Lung microvascular endothelial cell (primary cell): ENCODE measurements around the gene ZBP1. TPM values are rescaled to one million over a fixed set of nuclear protein-coding genes. Genes with fewer than 3 reads are reported as not detected.
A peak's percentile ranks its signal among the peaks of the same experiment; 100 is the strongest.

Source experiments
- DNase-seq, 2 donors: peaks; one replicate each; pipeline versions ENCODE4 v3.0.0 to v3.0.0-alpha.2; 2010; ENCODE audit warnings: low read depth in 2 of 2
- total RNA-seq: library from RNA; depleted of rRNA; stranded (reverse); fragments of >200 nt; gene quantifications from 2 replicates; pipeline ENCODE4 v1.2.1, GENCODE V29; 2014

The ZBP1 gene
- total RNA-seq, 1 donor from 2014 or later: not detected

DNA sequence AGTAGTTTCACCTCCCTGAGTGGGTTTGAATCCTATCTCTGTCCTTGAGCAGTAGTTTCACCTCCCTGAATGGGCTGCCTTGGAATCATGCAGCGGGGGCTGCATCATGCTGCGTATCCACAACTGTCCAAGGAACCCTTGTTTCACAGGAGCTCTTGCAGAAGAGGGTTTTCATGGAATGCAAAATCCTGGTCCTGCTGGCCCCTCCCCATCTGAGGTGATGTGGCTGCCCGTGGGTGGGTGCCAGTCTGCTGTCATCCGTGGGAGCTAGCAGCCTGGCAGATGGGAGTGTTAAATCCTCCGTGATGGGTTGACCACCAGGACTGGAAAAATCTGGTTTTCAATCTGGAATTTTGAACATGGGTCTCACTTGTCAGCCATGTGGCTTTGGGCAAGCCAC lies 21.7 kb downstream of the ZBP1 start:
- no peak for DNase-seq

DNA sequence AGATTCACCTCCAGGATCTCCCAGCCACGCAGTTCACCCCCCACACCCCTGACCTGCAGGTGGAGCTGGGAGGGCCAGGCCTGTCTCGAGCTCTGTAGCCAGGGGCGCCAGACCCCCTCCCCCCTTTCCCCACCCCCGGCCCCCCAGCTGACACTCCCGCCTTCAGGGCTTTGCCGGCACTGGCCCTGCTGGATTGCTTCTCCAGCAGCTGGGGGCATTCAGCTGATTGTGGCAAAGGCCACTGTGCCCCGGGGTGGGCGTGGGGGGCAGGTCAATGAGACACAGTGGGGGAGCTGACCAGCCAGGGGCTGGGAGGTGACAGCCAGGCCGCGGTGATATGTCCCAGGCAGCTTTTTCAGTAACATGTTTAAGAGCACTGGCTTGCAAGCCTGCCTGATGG lies 22.2 kb downstream of the ZBP1 start:
- no peak for DNase-seq

GRCh38 chr20:57596998-57597939 lies 23.0 kb downstream of the ZBP1 start:
- DNase-seq: peak; percentile 46 to 68

DNA sequence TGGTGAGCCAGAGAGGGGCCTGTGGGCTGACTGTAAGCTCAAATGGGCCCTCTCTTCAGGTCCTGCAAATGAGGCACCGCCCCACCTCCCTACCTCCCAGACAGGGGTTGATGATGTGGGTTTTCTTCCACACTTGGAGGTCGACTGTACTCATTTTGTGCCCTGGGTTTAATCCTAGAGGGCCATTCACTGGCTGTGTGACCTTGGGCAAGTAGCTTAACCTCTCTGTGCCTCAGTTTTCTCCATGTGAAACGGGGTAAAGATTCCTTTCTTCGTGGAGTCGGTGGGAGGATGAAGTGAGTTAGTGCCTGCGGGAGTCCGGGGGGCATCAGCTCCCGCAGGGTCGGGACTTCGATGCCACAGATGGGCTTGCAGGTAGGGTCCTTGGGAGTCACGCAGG lies 23.9 kb downstream of the ZBP1 start:
- DNase-seq: no peak

DNA sequence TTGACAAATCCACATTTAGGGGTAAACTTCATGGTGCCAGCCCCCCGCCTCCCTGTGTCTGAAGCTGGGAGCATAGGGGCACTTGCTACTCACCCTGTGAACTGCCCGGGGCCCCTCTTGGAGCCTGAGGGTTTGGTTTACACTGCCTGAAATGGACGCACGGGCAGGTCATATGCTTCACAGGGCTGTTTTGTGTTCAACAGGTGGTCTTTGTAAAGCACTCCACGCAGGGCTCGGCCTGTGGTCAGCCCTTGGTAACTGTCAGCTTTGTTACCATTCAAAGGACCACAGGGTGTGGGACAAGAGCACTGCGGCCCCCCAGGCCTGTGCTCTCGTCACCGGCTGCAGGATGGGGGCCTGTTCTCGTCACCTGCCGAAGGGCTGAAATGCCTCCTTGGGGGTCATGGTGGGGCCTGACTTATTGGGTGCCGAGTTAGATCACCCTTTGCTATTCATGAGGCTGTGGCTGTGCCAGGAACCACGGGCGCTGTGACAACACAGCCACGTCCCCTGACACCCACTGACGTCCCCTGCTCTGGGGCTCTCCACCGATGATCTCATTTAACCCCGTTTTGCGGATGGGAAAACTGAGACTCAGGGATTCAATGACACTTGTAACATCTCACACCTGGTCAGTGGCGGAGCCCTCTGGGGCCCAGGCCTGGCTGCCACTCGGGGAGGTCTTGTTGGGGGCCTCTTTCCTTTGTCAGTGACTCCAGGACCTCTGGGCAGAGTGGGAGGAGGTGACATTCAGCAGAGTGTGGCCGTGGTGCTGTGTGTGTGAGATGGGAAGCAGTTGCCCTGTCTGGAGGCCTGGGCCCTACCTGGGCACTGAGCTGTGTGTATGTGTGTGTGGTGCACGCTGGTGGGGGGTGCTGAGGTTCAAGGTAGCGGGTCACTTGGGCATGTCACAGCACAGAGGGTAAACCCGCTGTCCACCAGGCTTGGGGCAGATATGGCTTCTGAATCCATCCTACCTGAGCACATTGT lies 24.9 kb downstream of the ZBP1 start:
- no peak for DNase-seq

DNA sequence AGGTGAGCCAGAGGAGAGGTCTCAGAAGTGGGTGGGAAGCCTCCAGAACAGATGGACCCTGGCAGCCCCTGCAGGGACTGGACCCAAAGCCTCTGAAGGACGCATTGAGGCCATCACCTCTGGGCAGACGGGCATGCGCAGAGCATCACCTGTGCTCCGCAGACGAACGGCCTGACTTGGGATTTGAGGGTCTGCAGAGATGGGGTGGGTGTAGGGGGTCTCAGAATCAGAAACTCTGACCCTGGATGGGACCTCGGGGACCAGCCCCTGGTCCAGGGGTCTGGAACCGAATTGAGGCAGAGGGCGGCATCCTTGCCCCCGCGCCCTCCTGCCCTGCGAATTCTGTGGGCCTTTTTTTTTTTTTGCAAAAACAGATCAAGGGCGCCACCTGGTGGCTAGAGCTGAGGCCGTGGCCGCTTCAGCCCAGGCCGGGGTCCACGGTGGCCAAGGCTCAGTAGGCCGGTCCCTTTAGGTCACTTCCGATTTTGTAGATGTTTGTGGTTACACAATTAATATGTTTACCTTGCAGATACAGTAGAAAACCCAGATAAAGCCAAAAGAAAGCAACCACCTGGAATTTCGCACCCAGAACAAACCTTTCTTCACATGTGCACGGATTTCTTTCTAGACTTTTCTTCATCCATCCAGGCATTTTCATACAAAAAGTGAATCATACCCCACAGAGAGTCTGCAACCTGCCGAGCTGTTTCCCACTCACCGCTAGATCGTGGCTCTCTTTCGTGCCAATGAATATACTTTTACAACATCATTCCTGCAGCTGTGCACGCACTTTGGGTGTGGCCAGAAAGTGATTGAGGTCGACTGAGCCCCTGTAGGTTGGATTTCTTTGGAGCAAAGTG lies 25.9 kb downstream of the ZBP1 start:
- peak; percentile 31 to 59 for DNase-seq

GRCh38 chr20:57593134-57593886 lies 26.9 kb downstream of the ZBP1 start:
- DNase-seq: no peak

GRCh38 chr20:57592263-57593092 lies 27.7 kb downstream of the ZBP1 start:
- DNase-seq: no peak

DNA sequence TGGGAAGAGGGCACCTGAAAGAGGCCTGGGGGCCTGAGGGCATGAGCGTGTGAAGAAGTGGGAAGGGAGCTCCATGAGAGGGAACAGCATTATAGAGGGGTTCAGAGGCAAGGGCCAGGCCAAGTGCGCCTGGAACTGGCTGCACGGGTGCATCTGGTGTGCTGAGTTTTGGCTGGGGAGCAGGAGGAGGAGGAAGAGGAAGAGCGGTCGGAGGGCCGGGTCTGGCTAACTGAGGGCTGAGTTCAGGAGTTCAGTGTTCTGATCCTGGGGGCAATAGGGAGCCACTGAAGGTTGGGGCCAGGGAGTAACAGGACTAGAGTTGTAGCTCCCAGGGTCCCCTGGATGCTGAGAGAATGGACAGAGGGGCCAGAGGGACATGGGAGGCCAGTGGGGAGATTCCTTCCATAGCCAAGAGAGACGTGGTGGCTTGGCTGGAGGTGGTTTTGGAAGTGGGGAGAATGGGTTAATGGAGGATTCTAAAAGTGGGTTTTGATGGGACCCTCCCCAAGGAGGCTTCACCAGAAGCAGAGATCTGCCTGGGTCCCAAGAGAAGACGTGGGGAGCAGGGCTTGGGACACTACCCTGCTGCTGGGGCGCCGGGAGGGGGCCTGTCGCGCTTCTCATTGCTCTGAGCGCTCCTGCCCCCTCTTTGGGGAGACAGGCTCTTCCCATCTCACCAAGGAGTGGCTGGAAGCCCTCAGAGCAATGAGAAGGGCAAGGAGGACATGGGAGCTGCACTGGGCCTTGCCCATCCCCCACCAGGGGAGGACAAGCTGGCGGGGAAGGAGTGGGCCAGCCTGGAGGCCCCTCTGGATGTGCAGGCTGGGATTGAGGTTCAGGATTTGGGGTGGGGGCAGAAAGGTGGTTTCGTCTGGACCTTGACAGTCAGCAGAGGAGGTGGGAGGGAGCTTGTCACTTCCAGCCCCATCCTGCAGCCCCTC lies 28.7 kb downstream of the ZBP1 start:
- no peak for DNase-seq

GRCh38 chr20:57590485-57591288 lies 29.5 kb downstream of the ZBP1 start:
- no peak for DNase-seq

DNA sequence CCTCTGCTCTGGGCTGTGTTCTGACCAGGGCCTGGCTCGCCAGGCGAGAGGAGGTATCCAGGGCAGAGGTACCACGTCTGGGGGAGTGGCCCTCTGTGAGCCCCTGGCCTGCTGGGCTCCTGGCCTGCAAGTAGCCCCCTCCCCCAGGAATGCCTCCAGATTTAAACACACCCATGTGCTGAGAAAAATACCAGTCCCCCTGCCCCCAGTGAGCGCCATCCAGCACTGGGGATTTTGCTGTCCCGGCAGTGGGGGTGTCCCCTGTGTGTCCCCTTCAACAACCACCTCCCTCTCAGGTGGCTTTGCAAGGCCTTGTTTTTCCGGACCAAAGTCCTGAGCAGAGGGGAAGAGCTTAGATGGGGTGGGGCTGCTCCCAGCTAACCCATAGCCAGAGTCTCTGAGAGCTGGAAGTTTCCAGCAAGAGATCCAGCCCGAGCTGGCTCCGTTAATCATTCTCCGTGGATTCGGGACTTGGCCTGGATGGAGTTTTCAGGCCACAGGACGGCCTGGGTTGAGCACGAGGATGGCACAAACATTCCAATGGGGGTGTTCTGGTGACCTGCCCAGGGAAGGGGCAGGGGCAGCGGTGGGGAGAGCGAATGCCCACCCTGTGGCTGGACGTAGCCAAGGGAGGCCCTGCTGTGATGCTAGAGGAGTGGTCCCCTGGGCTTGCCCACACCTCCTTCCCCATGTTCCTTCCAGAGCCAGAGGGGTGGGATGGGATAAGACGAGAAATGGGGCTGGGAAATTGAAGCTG lies 30.3 kb downstream of the ZBP1 start:
- no peak for DNase-seq

- DNase-seq: no peak
Measured at GRCh38 chr20:57589123-57589727, 31.0 kb downstream of the ZBP1 start.

GRCh38 chr20:57588596-57588995 lies 31.6 kb downstream of the ZBP1 start:
- DNase-seq: no peak

DNA sequence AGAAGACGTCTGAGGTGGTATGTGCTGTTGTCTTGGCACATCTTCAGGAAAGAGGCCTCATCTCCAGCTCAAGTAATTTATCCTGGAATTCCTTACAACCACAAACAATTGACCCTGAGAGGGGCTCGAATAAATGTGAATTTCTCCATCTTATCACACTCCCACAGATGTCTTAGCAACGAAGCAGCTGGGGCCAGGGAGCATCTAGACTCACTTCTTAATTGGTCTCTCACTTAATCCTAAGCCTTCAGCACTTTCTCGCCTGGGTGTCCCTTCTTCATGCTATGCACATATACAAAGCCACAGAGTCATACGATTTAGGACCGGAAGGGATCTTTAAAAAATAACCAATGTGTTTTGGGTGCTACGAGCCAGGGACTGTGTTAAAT lies 32.2 kb downstream of the ZBP1 start:
- no peak for DNase-seq

- no peak for DNase-seq
Measured at GRCh38 chr20:57587278-57587988, 32.8 kb downstream of the ZBP1 start.

GRCh38 chr20:57586943-57587277 lies 33.3 kb downstream of the ZBP1 start:
- DNase-seq: no peak
